Thyroid gland (tissue), 4 donors: ENCODE measurements around the gene HCFC1. TPM values are rescaled to one million over a fixed set of nuclear protein-coding genes. Genes with fewer than 3 reads are reported as not detected.

Experiments
- DNase-seq, 2 donors: peaks; one replicate each; pipeline ENCODE4 v3.0.0-alpha.2; 2019
- H3K27ac ChIP-seq, 3 donors: fragments of 200-600 bp; sonication (generic); 1 replicate in 2 of 3; 2 replicates in 1 of 3; pipeline ENCODE4 v1.5.1; 2016 to 2019; ENCODE audit warnings: mild to moderate bottlenecking in 1 of 3, moderate library complexity in 1 of 3
- H3K27me3 ChIP-seq: fragments of 200-600 bp; sonication (generic); one replicate; pipeline ENCODE4 v1.5.1; 2019
- H3K36me3 ChIP-seq, 2 donors: fragments of 200-600 bp; sonication (generic); one replicate each; pipeline ENCODE4 v1.5.1; 2016 to 2019
- H3K4me1 ChIP-seq, 2 donors: fragments of 200-600 bp; sonication (generic); one replicate each; pipeline ENCODE4 v1.5.1; 2017 to 2019
- H3K4me3 ChIP-seq, 3 donors: fragments of 200-600 bp; sonication (generic); replicated peaks in 1 of 3; 1 replicate in 2 of 3; 2 replicates in 1 of 3; pipeline ENCODE4 v1.5.1; 2016; ENCODE audit warnings: mild to moderate bottlenecking in 1 of 3
- H3K9me3 ChIP-seq: fragments of 200-600 bp; sonication (generic); one replicate; pipeline ENCODE4 v1.5.1; 2017
- CTCF ChIP-seq, 6 experiments: fragments of 200-600 bp in 3 of 6; fragments of 450-650 bp in 3 of 6; sonication (generic) in 3 of 6; IDR thresholded peaks; one replicate each; pipeline ENCODE4 v1.5.1; 2016 to 2019; ENCODE audit warnings: antibody characterized with exemption in 6 of 6, mild to moderate bottlenecking in 2 of 6, inconsistent platforms in 1 of 6, moderate library complexity in 1 of 6
- POLR2A ChIP-seq, 2 donors: fragments of 450-650 bp; IDR thresholded peaks; one replicate each; pipeline ENCODE4 v1.6.1; 2017; ENCODE audit warnings: antibody characterized with exemption in 2 of 2, mild to moderate bottlenecking in 2 of 2, moderate library complexity in 1 of 2
- WGBS, 2 donors: methylation state at CpG; one replicate each; pipeline ENCODE4 v1.1.5; 2017; 5-methylcytosine and 5-hydroxymethylcytosine counted together
- intact Hi-C: fragments of 100-400 bp; cut with DNase I; formaldehyde crosslinking; loops from one replicate; pipeline ENCODE4 v1.15.1; 2023
- total RNA-seq, 4 donors: library from RNA; depleted of rRNA; stranded (reverse); fragments of >200 nt; gene quantifications; one replicate each; pipeline ENCODE4 v1.2.3, GENCODE V29; 2016

Gene HCFC1
- total RNA-seq, 4 donors from 2014 or later = 23.5 to 119 (median 52.3) TPM

- 100% methylated on average over 1 to 8 of the region's 14 CpGs for WGBS, 2 donors
- intact Hi-C loops = no loop called here
- TF ChIP-seq CTCF (IDR thresholded peaks at IDR 0.05) (no peak), POLR2A (IDR thresholded peaks at IDR 0.05) (no peak)
These were observed 51.1 kb downstream of the HCFC1 start for GRCh38 chrX:153920546-153920945.

DNA sequence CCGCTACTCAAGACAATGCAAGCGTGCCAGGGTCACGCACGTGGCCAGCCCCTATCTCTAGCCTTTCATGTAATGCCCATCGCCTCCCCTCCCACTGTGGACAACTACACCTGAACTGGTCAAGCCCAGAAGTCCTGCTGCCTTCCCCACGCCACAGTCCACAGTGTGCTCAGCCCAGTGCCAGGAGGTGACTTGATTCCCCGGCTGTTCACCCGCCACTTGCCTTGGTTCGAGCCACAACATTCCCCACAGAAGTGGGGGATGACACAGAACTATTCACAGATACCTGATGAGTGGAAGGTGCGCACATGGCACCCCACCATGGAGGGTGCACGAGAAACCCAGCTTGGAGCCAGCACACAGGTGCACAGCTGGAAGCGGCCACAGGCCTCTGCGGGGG lies 52.3 kb downstream of the HCFC1 start:
- intact Hi-C loops = no loop called here
- Histone ChIP-seq H3K9me3 (no peaks in the 10 kb centered on the region), H3K27me3 (no peaks in the 10 kb centered on the region), H3K4me3 (no peak overlapping the region), H3K36me3 (no peaks in the 10 kb centered on the region), H3K4me1 (no peaks in the 10 kb centered on the region), H3K27ac (no peak overlapping the region)
- 86 to 98% methylated on average over 6 to 11 of the region's 13 CpGs for WGBS, 2 donors
- no peak for DNase-seq
- TF ChIP-seq POLR2A (IDR thresholded peaks at IDR 0.05) (no peak), CTCF (IDR thresholded peaks at IDR 0.05) (no peak)

More at GRCh38 chrX:153920546-153920945, 51.1 kb downstream of the HCFC1 start:
- H3K27ac ChIP-seq = no peak overlapping the region
- H3K4me1 ChIP-seq = no peaks in the 10 kb centered on the region
- no peak for DNase-seq
- no peaks in the 10 kb centered on the region for H3K27me3 ChIP-seq
- H3K4me3 ChIP-seq = no peak overlapping the region
- H3K36me3 ChIP-seq = no peaks in the 10 kb centered on the region
- no peaks in the 10 kb centered on the region for H3K9me3 ChIP-seq

- Histone ChIP-seq H3K27me3 (no peaks in the 10 kb centered on the region), H3K9me3 (no peaks in the 10 kb centered on the region), H3K4me1 (no peaks in the 10 kb centered on the region), H3K4me3 (no peak overlapping the region), H3K36me3 (no peaks in the 10 kb centered on the region), H3K27ac (no peak overlapping the region)
- intact Hi-C loops = no loop called here
- WGBS, 2 donors = 81 to 87% methylated on average over 6 of the region's 6 CpGs
- DNase-seq = no peak
- TF ChIP-seq CTCF (IDR thresholded peaks at IDR 0.05) (no peak), POLR2A (IDR thresholded peaks at IDR 0.05) (no peak)
These were observed 53.7 kb downstream of the HCFC1 start for GRCh38 chrX:153917869-153918268.

- Histone ChIP-seq H3K27ac (no peak overlapping the region), H3K27me3 (no peaks in the 10 kb centered on the region), H3K36me3 (no peaks in the 10 kb centered on the region), H3K4me1 (no peaks in the 10 kb centered on the region), H3K4me3 (no peak overlapping the region), H3K9me3 (no peaks in the 10 kb centered on the region)
- WGBS, 2 donors = 90 to 93% methylated on average over 4 to 7 of the region's 17 CpGs
- DNase-seq = no peak
- intact Hi-C loops = no loop called here
- TF ChIP-seq POLR2A (IDR thresholded peaks at IDR 0.05) (no peak), CTCF (IDR thresholded peaks at IDR 0.05) (no peak)
These were observed 57.9 kb downstream of the HCFC1 start for GRCh38 chrX:153913701-153914100.

GRCh38 chrX:153913211-153913610 lies 58.4 kb downstream of the HCFC1 start:
- H3K9me3 ChIP-seq = no peaks in the 10 kb centered on the region
- H3K27ac ChIP-seq = no peak overlapping the region
- no peaks in the 10 kb centered on the region for H3K36me3 ChIP-seq
- no peak for DNase-seq
- intact Hi-C loops = no loop called here
- no peak for TF ChIP-seq POLR2A (IDR thresholded peaks at IDR 0.05)
- TF ChIP-seq CTCF (IDR thresholded peaks at IDR 0.05) = no peak
- no peaks in the 10 kb centered on the region for H3K27me3 ChIP-seq
- WGBS, 2 donors = 83% methylated on average over 2 of the region's 17 CpGs; no CpG with 5 or more reads in 1 of the 2 donors
- no peaks in the 10 kb centered on the region for H3K4me1 ChIP-seq
- no peak overlapping the region for H3K4me3 ChIP-seq
